ENCODE data around the gene NPFFR1. TPM values are rescaled to one million over a fixed set of nuclear protein-coding genes. Genes with fewer than 3 reads are reported as not detected.

NPFFR1 gene
- total RNA-seq, 1 donor from 2014 or later = not detected

DNA sequence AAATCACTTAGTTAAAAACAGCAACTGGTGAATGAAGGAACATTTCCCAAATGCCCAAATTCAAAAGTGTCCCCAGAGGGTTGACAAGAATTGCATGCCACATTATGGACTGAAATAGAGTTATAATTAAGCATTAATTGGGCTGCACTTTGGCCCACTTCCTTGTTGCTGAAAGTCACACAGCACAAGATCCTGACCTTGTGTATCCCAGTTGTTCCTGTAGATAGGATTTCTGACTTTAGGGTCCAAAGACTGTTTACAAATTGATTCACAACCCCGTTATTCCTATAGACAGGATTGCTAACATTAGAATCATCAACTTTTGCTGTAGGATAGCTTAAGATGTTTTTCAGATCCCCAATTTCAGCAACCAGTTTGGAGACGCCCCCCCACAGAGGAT lies 31.5 kb upstream of the NPFFR1 start:
- no peak for DNase-seq (ENCODE audit: extremely low spot score, unreplicated experiment)
- Mint-ChIP-seq H3K36me3 (ENCODE audit: unreplicated experiment) (no peaks in the 10 kb centered on the region), H3K4me1 (ENCODE audit: unreplicated experiment) (no peaks in the 10 kb centered on the region), H3K27ac (ENCODE audit: unreplicated experiment) (no peak overlapping the region), H3K4me3 (ENCODE audit: unreplicated experiment) (no peak overlapping the region), H3K27me3 (ENCODE audit: unreplicated experiment) (no peaks in the 10 kb centered on the region), H3K9me3 (ENCODE audit: unreplicated experiment) (no peaks in the 10 kb centered on the region)
- TF ChIP-seq, protein P1, sequence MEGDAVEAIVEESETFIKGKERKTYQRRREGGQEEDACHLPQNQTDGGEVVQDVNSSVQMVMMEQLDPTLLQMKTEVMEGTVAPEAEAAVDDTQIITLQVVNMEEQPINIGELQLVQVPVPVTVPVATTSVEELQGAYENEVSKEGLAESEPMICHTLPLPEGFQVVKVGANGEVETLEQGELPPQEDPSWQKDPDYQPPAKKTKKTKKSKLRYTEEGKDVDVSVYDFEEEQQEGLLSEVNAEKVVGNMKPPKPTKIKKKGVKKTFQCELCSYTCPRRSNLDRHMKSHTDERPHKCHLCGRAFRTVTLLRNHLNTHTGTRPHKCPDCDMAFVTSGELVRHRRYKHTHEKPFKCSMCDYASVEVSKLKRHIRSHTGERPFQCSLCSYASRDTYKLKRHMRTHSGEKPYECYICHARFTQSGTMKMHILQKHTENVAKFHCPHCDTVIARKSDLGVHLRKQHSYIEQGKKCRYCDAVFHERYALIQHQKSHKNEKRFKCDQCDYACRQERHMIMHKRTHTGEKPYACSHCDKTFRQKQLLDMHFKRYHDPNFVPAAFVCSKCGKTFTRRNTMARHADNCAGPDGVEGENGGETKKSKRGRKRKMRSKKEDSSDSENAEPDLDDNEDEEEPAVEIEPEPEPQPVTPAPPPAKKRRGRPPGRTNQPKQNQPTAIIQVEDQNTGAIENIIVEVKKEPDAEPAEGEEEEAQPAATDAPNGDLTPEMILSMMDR (IDR thresholded peaks at IDR 0.05) = no peak

DNA sequence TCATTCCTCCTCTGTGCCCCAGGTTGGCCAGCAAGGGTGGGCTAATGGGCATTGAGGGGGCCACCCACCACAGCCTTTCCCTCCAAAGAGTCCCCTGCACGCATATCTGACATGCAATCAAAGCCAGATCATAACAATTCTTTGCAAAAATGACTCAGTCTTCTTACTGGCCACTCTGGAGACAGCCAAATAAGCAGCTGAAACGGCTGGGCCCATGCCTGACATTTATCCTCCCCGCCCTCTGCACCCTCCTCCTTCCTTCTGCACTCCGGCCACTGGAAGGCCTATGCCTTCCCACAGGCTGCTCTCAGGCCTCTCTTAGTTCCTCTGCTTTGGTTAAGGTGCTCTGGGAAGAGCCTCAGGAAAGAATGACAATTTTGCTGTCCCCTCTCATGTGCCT lies 29.2 kb upstream of the NPFFR1 start:
- H3K36me3 Mint-ChIP-seq (ENCODE audit: unreplicated experiment) = no peaks in the 10 kb centered on the region
- no peaks in the 10 kb centered on the region for H3K4me1 Mint-ChIP-seq (ENCODE audit: unreplicated experiment)

DNA sequence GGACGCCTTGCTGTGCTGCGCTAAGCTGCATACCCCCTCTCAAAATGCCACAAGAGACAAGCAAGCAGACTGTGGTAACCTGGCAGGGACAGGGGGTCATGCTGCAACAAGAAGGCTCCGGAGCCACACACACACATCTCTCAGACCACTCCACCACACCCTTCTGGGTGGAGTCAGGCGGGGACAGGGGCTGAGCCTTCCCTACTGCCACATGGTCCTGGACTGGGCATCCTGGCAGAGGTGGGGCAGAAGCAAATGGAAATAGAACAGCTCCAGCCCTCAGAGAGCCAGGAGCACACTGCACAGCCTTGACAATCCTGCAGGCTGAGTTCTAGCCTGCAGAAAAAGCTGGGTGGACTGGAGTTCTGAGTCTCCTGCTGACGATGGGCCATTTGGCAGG lies 28.4 kb upstream of the NPFFR1 start:
- no peaks in the 10 kb centered on the region for H3K9me3 Mint-ChIP-seq (ENCODE audit: unreplicated experiment)
- no peaks in the 10 kb centered on the region for H3K36me3 Mint-ChIP-seq (ENCODE audit: unreplicated experiment)

More for the DNA sequence above, 29.2 kb upstream of the NPFFR1 start:
- no peaks in the 10 kb centered on the region for H3K9me3 Mint-ChIP-seq (ENCODE audit: unreplicated experiment)
- TF ChIP-seq, protein P1 (IDR thresholded peaks at IDR 0.05) = no peak
- DNase-seq (ENCODE audit: extremely low spot score, unreplicated experiment) = no peak
- H3K27me3 Mint-ChIP-seq (ENCODE audit: unreplicated experiment) = no peaks in the 10 kb centered on the region
- H3K27ac Mint-ChIP-seq (ENCODE audit: unreplicated experiment) = no peak overlapping the region
- no peak overlapping the region for H3K4me3 Mint-ChIP-seq (ENCODE audit: unreplicated experiment)

DNA sequence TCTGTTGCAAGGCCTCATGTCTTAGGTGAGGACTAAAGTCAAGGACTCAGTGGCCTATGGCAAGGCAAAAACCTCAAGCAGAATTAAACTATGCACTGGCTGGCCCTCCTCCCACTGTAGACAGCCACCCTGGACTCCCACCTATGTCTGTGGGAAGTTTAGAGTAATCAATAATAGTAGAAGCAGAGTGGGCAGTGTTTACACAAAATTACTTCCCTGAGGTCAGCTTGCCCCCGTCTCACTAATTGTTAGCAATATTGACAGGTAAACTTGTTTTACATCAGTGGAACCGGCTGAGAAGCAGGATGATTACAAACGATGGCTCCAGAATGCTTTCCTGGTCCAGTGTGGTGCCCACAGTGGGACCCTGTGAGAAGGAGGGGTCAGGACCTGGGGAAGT lies 27.9 kb upstream of the NPFFR1 start:
- no peaks in the 10 kb centered on the region for H3K36me3 Mint-ChIP-seq (ENCODE audit: unreplicated experiment)
- DNase-seq (ENCODE audit: extremely low spot score, unreplicated experiment) = no peak
- H3K27ac Mint-ChIP-seq (ENCODE audit: unreplicated experiment) = no peak overlapping the region
- H3K4me3 Mint-ChIP-seq (ENCODE audit: unreplicated experiment) = no peak overlapping the region
- H3K9me3 Mint-ChIP-seq (ENCODE audit: unreplicated experiment) = no peaks in the 10 kb centered on the region
- no peaks in the 10 kb centered on the region for H3K4me1 Mint-ChIP-seq (ENCODE audit: unreplicated experiment)
- H3K27me3 Mint-ChIP-seq (ENCODE audit: unreplicated experiment) = no peaks in the 10 kb centered on the region
- TF ChIP-seq, protein P1 (IDR thresholded peaks at IDR 0.05) = no peak

More for the DNA sequence above, 28.4 kb upstream of the NPFFR1 start:
- no peak for DNase-seq (ENCODE audit: extremely low spot score, unreplicated experiment)
- TF ChIP-seq, protein P1 (IDR thresholded peaks at IDR 0.05) = no peak
- H3K4me1 Mint-ChIP-seq (ENCODE audit: unreplicated experiment) = no peaks in the 10 kb centered on the region
- no peak overlapping the region for H3K4me3 Mint-ChIP-seq (ENCODE audit: unreplicated experiment)
- no peaks in the 10 kb centered on the region for H3K27me3 Mint-ChIP-seq (ENCODE audit: unreplicated experiment)
- no peak overlapping the region for H3K27ac Mint-ChIP-seq (ENCODE audit: unreplicated experiment)

DNA sequence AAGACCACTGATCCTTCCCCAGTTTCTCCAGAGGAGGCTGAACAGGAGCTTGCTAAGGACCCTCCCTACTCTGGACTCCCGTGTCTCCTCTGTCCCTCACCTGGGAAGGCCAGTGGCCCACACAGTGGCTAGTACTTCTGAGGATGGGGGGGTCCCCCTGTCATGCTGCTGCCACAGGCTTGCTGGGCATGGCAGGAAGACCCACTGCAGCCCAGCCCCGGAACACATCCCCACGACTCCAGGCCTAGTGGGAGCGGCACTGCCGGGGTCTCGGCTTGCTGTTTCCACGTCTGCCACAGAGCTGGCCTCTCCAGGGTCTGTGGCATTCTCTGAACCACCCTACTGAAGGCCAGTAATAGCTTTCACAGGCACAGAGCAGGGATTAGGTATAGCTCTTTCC lies 25.9 kb upstream of the NPFFR1 start:
- Mint-ChIP-seq H3K27ac (ENCODE audit: unreplicated experiment) (no peak overlapping the region), H3K4me3 (ENCODE audit: unreplicated experiment) (no peak overlapping the region), H3K36me3 (ENCODE audit: unreplicated experiment) (no peaks in the 10 kb centered on the region), H3K4me1 (ENCODE audit: unreplicated experiment) (no peaks in the 10 kb centered on the region), H3K27me3 (ENCODE audit: unreplicated experiment) (no peaks in the 10 kb centered on the region), H3K9me3 (ENCODE audit: unreplicated experiment) (no peaks in the 10 kb centered on the region)
- TF ChIP-seq, protein P1 (IDR thresholded peaks at IDR 0.05) = no peak
- DNase-seq (ENCODE audit: extremely low spot score, unreplicated experiment) = no peak
